Limb (tissue), 2 donors: Measurements from ENCODE around the gene FBXL16.

ENCODE experiments used
- DNase-seq, 2 donors: peaks; one replicate each; pipeline ENCODE4 v3.0.0-alpha.2; 2016; ENCODE audit errors: extremely low spot score in 2 of 2

The FBXL16 gene

GRCh38 chr16:662597-662996 lies 43.0 kb downstream of the FBXL16 start:
- DNase-seq = no peak

- no peak for DNase-seq
These were observed 43.5 kb downstream of the FBXL16 start for GRCh38 chr16:662095-662494.

- DNase-seq = no peak
These were observed 44.3 kb downstream of the FBXL16 start for GRCh38 chr16:661184-661821.

GRCh38 chr16:660459-661183 lies 45.0 kb downstream of the FBXL16 start:
- peak; percentile 48 to 87 for DNase-seq

GRCh38 chr16:660132-660458 lies 45.5 kb downstream of the FBXL16 start:
- DNase-seq = no peak

- no peak for DNase-seq
These were observed 46.0 kb downstream of the FBXL16 start for GRCh38 chr16:659618-660017.

- DNase-seq = no peak
These were observed 46.7 kb downstream of the FBXL16 start for GRCh38 chr16:658679-659571.

- DNase-seq = no peak
These were observed 48.1 kb downstream of the FBXL16 start for GRCh38 chr16:657487-657886.

GRCh38 chr16:654034-654433 lies 51.6 kb downstream of the FBXL16 start:
- no peak for DNase-seq

GRCh38 chr16:652454-653305 lies 52.9 kb downstream of the FBXL16 start:
- no peak for DNase-seq

- no peak for DNase-seq
These were observed 53.8 kb downstream of the FBXL16 start for GRCh38 chr16:651844-652243.

GRCh38 chr16:649631-650030 lies 56.0 kb downstream of the FBXL16 start:
- no peak for DNase-seq

GRCh38 chr16:648781-649589 lies 56.6 kb downstream of the FBXL16 start, which contains the start of gene WDR90:
TSS of gene WDR90 (plus strand) at chr16:649365. CDS start at chr16:649417, 52 bp downstream.
- DNase-seq = peak; percentile 93 to 94

GRCh38 chr16:648071-648780 lies 57.4 kb downstream of the FBXL16 start:
- no peak for DNase-seq

- no peak for DNase-seq
These were observed 58.3 kb downstream of the FBXL16 start for GRCh38 chr16:647173-647902.

GRCh38 chr16:646679-647172 lies 58.9 kb downstream of the FBXL16 start:
- no peak for DNase-seq

- DNase-seq = no peak
These were observed 59.5 kb downstream of the FBXL16 start for GRCh38 chr16:645852-646678.

GRCh38 chr16:644556-644955 lies 61.0 kb downstream of the FBXL16 start:
- DNase-seq = no peak
